ENCODE data around the gene BLACAT1.

Gene BLACAT1

DNA sequence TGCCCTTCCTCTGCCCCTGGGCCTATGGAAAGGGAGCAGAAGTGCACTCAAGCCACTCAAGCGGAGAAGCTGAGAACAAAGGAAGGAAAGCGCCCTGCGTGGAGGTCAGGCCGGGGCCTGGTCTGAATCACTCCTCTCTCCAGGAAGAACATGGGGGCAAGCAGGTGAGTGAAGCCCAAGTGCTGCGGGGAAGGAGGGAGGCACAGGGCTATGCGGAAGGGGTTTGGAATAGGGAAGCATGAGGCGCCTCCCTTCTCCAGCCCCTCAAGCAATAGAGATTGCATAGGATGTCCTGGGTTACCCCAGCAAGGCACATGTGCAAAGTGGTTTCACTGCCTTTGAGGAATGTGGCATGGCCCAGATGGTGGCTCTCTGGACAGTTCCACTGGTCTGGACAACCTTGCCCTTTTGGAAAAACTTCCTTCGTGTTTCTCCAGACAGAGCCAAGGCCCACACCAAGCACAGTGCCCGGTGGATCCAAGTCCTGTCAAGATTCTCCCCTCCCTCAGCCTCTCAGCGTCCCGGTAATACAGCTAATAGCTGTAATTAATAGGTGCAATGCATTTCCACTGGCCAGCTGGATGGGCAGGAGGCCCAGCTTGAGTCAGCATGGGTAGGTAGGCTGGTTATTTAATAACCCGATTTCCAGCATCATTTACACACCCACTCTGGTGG is 13.7 kb downstream of the BLACAT1 start:
- DNase-seq (ENCODE audit: low spot score) = no peak
- TF ChIP-seq CTCF (IDR thresholded peaks at IDR 0.05; ENCODE audit: extremely low read depth, missing control alignments) = no peak

- no peak for TF ChIP-seq CTCF (IDR thresholded peaks at IDR 0.05; ENCODE audit: extremely low read depth, missing control alignments)
- no peak for DNase-seq (ENCODE audit: low spot score)
Observed at GRCh38 chr1:205441716-205442050, 14.2 kb downstream of the BLACAT1 start.

GRCh38 chr1:205441318-205441633 is 14.6 kb downstream of the BLACAT1 start:
- DNase-seq (ENCODE audit: low spot score) = no peak
- TF ChIP-seq CTCF (IDR thresholded peaks at IDR 0.05; ENCODE audit: extremely low read depth, missing control alignments) = no peak

DNA sequence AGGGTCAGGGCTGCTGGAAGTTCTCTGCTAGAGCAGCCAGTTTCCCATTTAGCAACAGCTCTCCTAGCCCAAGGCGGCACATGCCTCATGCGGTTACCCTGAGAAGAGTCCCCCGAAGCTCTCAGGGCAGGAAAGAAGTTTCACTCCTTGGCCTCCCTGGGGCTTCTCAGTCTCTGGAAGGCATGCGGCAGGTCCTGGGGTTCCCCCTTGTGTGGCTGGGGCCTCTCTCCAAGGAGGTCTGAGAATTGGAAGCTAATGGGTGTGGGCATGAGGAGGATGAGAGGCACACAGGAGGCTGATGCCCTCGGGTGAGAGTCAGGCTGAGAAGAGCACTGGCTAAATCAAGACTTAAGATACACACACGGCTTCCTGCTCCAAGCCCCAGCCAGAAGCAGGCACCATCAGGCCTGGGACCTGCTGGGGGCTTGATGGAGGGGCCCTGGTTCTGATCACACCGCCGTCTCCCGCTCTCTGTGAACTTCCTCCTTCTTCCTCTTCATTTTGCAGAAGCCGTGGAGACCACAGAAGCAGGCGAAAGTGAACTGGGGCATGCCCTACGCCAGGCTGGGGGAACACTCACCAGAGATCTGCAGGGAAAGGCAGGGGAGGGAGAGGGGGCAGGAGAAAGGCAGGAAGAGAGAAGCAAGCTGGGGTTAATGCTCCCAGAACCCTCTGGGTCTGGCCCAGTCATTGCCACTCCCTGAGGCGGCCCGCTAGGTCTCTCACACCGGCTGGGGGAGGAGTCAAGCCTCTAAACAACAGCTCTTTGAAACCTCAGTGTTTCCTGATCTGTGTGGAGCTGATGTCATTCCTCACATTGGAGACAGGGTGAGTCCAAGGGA is 15.1 kb downstream of the BLACAT1 start:
- no peak for TF ChIP-seq CTCF (IDR thresholded peaks at IDR 0.05; ENCODE audit: extremely low read depth, missing control alignments)
- peak; percentile 82 for DNase-seq (ENCODE audit: low spot score)

GRCh38 chr1:205440121-205440475 is 15.7 kb downstream of the BLACAT1 start:
- TF ChIP-seq CTCF (IDR thresholded peaks at IDR 0.05; ENCODE audit: extremely low read depth, missing control alignments) = no peak
- DNase-seq (ENCODE audit: low spot score) = no peak

- TF ChIP-seq CTCF (IDR thresholded peaks at IDR 0.05; ENCODE audit: extremely low read depth, missing control alignments) = no peak
- DNase-seq (ENCODE audit: low spot score) = no peak
Observed at GRCh38 chr1:205438213-205439158, 17.4 kb downstream of the BLACAT1 start.

DNA sequence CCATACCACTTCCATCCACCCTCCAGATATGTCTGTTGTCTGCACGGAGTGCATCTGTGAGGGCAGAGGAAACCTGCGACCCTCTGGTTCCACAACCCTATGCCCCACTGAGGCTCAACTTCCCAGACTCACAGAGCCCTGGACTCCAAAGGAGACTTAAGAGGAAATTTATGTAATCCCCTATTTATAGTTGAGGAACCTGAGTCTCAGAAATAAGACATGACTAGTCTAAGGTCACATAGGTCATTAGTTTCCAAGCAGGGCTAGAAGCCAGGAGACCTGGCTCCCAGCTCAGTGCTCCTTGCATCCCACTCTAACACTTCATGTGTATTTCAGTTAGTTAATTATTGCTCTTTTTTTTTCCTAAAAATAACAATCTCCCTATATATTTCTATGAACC is 18.3 kb downstream of the BLACAT1 start:
- TF ChIP-seq CTCF (IDR thresholded peaks at IDR 0.05; ENCODE audit: extremely low read depth, missing control alignments) = no peak
- no peak for DNase-seq (ENCODE audit: low spot score)

Data from GM20000 (cell line).